H1 (cell line): ENCODE data around the gene LMNA. TPM values are rescaled to one million over a fixed set of nuclear protein-coding genes. Genes with fewer than 3 reads are reported as not detected.

ENCODE experiments used
- GTF2F1 ChIP-seq: IDR thresholded peaks from 2 replicates; pipeline ENCODE4 v1.6.1; 2012; ENCODE audit warnings: low read depth, low read length, improper control_type of control experiment, borderline replicate concordance
- JUN ChIP-seq: IDR thresholded peaks from 2 replicates; pipeline ENCODE4 v1.6.1; 2011; ENCODE audit warnings: low read depth, mild to moderate bottlenecking, improper control_type of control experiment, low read length
- KDM5A ChIP-seq: fragments of 200-600 bp; IDR thresholded peaks from 2 replicates; pipeline ENCODE4 v1.7.1; 2012; ENCODE audit warnings: mild to moderate bottlenecking, low read length, inconsistent platforms, mixed read lengths
- SIRT6 ChIP-seq: IDR thresholded peaks from one replicate; pipeline ENCODE4 v1.7.1; 2012; ENCODE audit warnings: low read length, inconsistent platforms
- polyA plus RNA-seq, 7 experiments: library from polyadenylated mRNA; depleted of rRNA in 3 of 7; stranded (reverse) in 5 of 7; unstranded in 2 of 7; fragments of >200 nt in 5 of 7; fragments of 200-250 nt in 2 of 7; gene quantifications; 1 replicate in 5 of 7; 2 replicates in 1 of 7; 4 replicates in 1 of 7; pipeline versions ENCODE4 v1.2.1 to v1.2.3, GENCODE V29; 2011 to 2013; ENCODE audit warnings: missing spikeins in 2 of 7, mixed read lengths in 2 of 7
- total RNA-seq: library from RNA; stranded (reverse); fragmentation: NEBNext Ultra II Directional; extraction: Animal tissue kit (Norgen Biotek cat#: 25700); gene quantifications from 2 replicates; pipeline ENCODE4 v1.2.1, GENCODE V29; 2021

LMNA gene
- total and polyA plus RNA-seq, 2 of the 8 experiments (the other 6 are each of a cell fraction or from before 2014, with no cell fraction given): 25.8 to 46.8 TPM

DNA sequence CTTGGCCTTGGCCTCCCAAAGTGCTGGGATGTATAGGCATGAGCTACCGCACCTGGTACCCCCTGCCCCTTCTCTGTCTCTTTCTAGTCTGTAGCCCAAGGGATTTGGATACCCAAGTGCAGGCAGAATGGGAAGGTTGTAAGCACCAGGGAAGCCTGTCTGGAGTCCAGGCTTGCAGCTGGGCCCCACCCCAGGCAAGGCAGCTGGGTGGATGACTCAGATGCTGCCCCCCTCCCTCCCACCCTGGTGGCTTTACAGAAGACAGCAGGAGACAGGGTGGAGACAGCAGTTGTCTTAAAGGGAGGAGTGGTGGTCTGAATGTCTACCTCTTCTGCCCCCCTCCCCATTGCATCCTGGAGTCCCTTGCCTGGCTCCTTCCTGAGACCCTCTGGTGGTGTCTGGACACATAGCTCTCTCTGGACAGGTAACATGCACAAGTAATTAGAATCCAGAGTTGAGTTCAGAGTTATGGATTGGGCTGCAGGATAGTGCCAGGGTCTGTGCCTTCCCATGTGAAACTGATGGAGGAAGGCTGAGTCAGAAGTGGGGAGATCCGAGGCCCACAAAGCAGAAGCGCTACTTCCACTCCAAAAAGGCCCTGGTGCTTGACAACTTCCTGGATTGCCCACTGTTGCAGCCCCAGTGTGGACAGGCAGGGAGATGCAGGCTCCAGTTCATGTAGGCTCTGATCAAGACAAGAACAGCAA is 5.1 kb downstream of the LMNA start (continued):
- no peak for TF ChIP-seq KDM5A
- no peak for TF ChIP-seq GTF2F1
- no peak for TF ChIP-seq SIRT6
- no peak for TF ChIP-seq JUN
- TF ChIP-seq, all 59 proteins: peak for 0
